ENCODE data around the gene ACLY. TPM values are rescaled to one million over a fixed set of nuclear protein-coding genes. Genes with fewer than 3 reads are reported as not detected.

The ACLY gene
- total and polyA plus RNA-seq, 2 of the 13 experiments (the other 11 are each of a cell fraction or from before 2014, with no cell fraction given), result 111 to 218 TPM

DNA sequence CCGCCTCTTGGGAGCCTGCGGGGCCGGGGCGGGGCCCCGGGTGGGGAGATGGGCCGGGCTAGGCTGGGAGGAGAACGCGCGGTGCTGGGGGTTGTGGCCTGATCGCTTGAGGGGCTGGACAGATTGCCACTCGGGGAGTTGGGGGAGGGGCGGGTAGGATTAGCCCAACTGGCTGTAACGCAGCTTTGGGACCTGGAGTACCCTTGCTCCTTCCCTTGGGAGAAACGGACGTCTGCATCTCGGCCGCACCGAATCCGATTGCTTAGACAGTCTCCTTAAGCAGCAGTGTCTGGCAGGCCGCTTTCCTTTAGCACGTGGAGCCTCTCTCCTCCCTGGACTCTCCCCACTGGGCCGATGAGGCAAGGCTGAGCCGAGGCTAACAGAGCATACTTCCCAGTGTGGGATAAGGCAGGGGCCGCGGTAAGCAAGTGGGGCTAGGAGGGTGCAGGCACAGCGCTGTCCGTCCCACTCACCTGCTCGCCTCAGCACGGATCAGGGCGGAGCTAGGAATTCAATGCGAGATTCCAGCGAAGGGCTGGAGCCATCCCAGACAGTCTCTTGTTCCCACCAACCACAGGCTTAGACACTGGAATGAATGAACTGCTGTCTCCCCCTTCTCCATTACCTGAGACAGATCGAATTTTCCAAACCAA lies 540 bp upstream of the ACLY start (continued):
- TF ChIP-seq, protein P1, sequence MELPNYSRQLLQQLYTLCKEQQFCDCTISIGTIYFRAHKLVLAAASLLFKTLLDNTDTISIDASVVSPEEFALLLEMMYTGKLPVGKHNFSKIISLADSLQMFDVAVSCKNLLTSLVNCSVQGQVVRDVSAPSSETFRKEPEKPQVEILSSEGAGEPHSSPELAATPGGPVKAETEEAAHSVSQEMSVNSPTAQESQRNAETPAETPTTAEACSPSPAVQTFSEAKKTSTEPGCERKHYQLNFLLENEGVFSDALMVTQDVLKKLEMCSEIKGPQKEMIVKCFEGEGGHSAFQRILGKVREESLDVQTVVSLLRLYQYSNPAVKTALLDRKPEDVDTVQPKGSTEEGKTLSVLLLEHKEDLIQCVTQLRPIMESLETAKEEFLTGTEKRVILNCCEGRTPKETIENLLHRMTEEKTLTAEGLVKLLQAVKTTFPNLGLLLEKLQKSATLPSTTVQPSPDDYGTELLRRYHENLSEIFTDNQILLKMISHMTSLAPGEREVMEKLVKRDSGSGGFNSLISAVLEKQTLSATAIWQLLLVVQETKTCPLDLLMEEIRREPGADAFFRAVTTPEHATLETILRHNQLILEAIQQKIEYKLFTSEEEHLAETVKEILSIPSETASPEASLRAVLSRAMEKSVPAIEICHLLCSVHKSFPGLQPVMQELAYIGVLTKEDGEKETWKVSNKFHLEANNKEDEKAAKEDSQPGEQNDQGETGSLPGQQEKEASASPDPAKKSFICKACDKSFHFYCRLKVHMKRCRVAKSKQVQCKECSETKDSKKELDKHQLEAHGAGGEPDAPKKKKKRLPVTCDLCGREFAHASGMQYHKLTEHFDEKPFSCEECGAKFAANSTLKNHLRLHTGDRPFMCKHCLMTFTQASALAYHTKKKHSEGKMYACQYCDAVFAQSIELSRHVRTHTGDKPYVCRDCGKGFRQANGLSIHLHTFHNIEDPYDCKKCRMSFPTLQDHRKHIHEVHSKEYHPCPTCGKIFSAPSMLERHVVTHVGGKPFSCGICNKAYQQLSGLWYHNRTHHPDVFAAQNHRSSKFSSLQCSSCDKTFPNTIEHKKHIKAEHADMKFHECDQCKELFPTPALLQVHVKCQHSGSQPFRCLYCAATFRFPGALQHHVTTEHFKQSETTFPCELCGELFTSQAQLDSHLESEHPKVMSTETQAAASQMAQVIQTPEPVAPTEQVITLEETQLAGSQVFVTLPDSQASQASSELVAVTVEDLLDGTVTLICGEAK (IDR thresholded peaks at IDR 0.05), result no peak
- TF ChIP-seq, protein P1 (CRISPR knock-in tag; IDR thresholded peaks at IDR 0.05), result peak; percentile 73
- TF ChIP-seq ZNF20 (CRISPR knock-in tag; IDR thresholded peaks at IDR 0.05), result no peak
- no peak for TF ChIP-seq NFYB (CRISPR knock-in tag; IDR thresholded peaks at IDR 0.05)
- no peak for TF ChIP-seq KDM1A (CRISPR knock-in tag; IDR thresholded peaks at IDR 0.05)
- TF ChIP-seq ARNT2 (CRISPR knock-in tag; IDR thresholded peaks at IDR 0.05; ENCODE audit: low read depth), result no peak; the same call in none of the 2 replicates
- TF ChIP-seq ZBTB7B (CRISPR knock-in tag; IDR thresholded peaks at IDR 0.05), result no peak
- 0 out of 2 replicates have a peak, but pooled peaks have one; percentile 14 for TF ChIP-seq DNMT3B (CRISPR knock-in tag; conservative IDR thresholded peaks at IDR 0.05)
- TF ChIP-seq CBX1 (IDR thresholded peaks at IDR 0.05; ENCODE audit: low read depth), result no peak
- TF ChIP-seq ZNF737 (CRISPR knock-in tag; IDR thresholded peaks at IDR 0.05; ENCODE audit: borderline replicate concordance), result no peak
- peak; percentile 74; the same call in 1 of the 2 replicates for TF ChIP-seq ZBTB3 (CRISPR knock-in tag; IDR thresholded peaks at IDR 0.05; ENCODE audit: borderline replicate concordance, low read depth)
- no peak for TF ChIP-seq NBN (conservative IDR thresholded peaks at IDR 0.05)
- no peak for TF ChIP-seq EED (CRISPR knock-in tag; IDR thresholded peaks at IDR 0.05)
- TF ChIP-seq TOPORS (CRISPR knock-in tag; IDR thresholded peaks at IDR 0.05), result peak; percentile 74; the same call in 1 of the 2 replicates
- peak; percentile 57 for TF ChIP-seq PHF5A (CRISPR knock-in tag; IDR thresholded peaks at IDR 0.05; ENCODE audit: low read depth, unreplicated experiment)
- TF ChIP-seq, protein P2, sequence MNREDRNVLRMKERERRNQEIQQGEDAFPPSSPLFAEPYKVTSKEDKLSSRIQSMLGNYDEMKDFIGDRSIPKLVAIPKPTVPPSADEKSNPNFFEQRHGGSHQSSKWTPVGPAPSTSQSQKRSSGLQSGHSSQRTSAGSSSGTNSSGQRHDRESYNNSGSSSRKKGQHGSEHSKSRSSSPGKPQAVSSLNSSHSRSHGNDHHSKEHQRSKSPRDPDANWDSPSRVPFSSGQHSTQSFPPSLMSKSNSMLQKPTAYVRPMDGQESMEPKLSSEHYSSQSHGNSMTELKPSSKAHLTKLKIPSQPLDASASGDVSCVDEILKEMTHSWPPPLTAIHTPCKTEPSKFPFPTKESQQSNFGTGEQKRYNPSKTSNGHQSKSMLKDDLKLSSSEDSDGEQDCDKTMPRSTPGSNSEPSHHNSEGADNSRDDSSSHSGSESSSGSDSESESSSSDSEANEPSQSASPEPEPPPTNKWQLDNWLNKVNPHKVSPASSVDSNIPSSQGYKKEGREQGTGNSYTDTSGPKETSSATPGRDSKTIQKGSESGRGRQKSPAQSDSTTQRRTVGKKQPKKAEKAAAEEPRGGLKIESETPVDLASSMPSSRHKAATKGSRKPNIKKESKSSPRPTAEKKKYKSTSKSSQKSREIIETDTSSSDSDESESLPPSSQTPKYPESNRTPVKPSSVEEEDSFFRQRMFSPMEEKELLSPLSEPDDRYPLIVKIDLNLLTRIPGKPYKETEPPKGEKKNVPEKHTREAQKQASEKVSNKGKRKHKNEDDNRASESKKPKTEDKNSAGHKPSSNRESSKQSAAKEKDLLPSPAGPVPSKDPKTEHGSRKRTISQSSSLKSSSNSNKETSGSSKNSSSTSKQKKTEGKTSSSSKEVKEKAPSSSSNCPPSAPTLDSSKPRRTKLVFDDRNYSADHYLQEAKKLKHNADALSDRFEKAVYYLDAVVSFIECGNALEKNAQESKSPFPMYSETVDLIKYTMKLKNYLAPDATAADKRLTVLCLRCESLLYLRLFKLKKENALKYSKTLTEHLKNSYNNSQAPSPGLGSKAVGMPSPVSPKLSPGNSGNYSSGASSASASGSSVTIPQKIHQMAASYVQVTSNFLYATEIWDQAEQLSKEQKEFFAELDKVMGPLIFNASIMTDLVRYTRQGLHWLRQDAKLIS (CRISPR knock-in tag; IDR thresholded peaks at IDR 0.05), result no peak
- no peak for TF ChIP-seq NFKB2 (CRISPR knock-in tag; IDR thresholded peaks at IDR 0.05; ENCODE audit: borderline replicate concordance)
- TF ChIP-seq ZSCAN29 (CRISPR knock-in tag; conservative IDR thresholded peaks at IDR 0.05), result peak; percentile 71
- peak; percentile 86; the same call in 1 of the 2 replicates for TF ChIP-seq ZNF891 (CRISPR knock-in tag; IDR thresholded peaks at IDR 0.05)

Measured in HepG2 (cell line).